Kidney glomerular epithelial cell (primary cell): Measurements from ENCODE around the gene RERE.

Source experiments
- DNase-seq: peaks from one replicate; lab custom pipeline; 2025; lab: John Stamatoyannopoulos, UW

The RERE gene

DNA sequence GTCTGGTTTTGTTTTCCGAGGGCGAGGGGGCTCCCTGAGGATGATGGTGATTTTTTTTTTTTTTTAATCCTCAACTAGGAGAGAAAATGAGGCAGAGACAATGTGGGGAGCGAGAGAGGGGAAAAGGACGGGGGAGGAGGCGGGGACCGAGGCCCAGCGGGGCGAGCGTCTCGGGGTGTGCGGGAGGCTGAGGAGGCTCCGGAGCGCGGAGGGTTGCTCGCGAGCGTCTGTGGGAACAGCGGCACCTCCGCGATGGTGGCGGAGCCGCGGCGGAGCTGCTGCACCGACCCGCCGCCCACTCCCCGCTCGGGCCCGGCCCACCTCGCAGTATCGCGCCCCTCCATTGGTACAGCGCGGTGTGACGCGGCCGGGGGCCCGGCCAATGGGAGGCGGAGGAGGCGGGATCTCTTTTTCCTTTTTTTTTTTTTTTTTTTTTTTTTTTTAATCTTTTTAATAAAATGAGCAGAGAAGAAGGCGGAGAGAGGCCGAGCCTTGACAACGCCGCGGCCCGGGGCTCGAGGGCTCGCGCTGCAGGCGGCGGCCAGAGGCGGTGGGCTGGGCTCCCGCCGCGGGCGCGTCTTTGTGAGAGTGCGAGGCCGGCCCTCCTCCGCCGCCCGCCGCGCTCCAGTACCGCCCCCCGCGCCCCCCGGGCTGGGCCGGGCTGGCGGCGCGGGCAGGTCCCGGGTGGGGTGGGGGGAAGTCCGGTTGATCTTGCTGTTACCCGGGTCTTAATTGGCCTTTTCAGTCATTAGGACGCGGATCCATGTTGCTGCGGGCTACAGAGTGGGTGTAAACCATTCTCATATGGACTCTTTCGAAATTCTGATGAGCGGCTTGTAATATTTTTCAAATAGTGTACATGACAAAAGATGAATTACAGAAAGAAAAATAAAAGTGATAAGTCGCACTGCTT, at the start of gene RERE:
RERE (minus strand) TSS at position 229 of the 913 bp plus-strand sequence.
- DNase-seq, result peak; percentile 65

DNA sequence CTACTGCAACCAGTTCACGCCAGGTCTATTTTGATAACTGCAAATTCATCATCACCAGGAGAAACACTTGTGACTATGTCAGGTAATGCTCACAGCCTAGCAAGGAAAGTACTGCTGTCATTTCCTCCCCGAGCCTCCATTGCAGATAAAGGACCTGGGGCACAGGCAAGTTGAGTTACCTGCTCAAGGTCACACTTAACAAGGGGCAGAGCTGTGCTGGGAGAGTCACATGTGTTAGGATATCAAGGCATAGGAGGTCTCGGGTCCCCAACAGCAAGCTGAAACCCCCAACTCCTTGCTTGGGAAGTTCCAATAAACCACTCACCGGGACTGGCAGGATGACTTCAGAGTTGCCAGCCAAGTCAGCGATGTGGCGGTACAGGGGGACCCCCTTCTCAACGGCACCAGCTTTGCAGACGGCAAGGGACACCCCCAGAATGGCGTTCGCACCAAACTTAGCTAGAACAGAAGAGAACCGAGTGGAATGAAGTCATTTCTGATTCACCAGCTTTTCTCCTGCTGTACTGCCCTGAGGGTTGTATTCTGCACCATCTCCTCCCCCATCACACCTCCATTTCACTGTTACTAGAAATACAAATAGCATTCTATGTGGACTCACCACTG, 49.5 kb upstream of the RERE start:
- no peak for DNase-seq

DNA sequence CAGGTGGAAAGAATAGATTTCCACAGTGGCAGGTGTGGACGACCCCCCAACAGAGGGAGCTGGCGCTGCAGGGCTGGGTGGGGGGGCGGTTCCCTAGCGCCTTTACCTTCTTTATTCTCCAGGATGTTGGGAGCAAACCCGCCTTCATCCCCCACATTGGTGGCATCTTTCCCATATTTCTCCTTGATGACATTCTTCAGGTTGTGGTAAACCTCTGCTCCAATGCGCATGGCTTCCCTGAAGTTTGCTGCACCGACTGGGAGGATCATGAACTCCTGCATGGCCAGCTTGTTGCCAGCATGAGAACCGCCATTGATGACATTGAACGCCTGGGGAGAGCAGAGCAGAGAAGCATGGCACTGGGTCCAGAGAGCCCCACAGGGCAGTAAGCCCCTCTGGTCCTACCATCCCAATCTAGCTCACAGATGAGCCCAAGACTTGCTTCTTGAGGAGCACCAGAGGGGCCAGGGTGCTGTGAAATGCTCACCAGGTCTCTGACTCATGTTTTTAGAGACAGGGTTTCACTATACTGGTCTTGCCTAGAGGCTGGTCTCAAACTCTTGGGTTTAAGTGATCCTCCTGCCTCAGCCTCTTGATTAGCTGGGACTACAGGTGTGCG, 48.8 kb upstream of the RERE start:
- DNase-seq, result no peak

DNA sequence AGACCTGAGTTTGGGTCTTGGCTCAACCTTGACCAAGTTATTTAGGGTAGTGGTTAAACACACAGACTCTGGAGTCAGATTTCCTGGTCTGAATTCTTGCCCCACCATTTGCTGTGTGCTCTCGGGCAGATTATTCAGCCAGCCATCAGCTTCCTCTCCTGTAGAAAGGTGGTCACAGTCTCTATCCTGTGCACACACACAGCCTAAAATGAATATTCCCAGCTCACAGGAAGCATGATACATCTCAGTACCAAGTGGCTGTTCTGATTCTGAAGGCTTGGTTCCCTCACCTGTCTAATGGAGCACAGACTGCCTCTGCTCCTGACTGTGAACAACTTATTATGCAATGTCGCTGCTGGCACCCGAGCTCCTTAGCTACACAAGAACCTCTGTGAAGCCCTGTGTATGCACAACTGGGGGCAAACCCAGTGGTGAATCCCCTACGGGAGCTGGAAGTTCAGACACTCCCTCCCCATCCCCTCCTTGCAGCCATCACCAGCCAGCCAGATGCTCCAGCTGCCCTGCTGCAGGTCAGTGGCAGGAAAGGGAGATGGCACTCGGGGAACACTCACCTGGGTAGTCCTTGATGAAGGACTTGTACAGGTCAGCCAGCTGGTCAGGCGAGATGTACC, 47.4 kb upstream of the RERE start:
- DNase-seq, result no peak

DNA sequence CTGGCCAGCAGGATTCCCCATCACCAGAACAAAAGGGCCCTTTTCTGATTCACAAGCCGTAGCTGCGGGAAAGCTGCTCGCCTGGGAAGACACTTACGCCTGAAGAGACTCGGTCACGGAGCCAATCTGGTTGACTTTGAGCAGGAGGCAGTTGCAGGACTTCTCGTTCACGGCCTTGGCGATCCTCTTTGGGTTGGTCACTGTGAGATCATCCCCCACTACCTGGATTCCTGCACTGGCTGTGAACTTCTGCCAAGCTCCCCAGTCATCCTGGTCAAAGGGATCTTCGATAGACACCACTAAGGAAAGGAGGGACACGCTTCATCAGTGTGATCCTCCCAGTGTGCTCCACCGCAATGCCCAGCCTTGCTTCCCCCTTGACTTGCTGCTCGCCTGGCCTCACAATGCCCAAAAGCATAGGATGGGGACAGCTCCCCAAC, 46.4 kb upstream of the RERE start:
- no peak for DNase-seq

DNA sequence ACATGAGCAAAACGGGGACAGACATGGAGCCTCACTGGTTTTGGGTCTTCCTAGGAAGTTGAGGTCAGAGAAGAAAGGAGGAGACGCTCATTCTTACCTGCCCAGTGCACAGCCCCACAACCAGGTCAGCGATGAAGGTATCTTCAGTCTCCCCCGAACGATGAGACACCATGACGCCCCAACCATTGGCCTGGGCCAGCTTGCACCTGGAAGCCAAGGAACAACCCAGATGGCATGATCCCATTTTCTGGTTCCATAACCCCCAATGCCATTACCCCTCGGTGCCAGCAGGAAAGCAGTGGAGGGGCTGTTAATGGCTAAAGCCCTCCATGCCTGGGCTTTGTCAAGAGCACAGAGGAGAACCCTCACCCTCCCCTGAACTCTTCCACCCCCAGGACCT, 45.7 kb upstream of the RERE start:
- no peak for DNase-seq

DNA sequence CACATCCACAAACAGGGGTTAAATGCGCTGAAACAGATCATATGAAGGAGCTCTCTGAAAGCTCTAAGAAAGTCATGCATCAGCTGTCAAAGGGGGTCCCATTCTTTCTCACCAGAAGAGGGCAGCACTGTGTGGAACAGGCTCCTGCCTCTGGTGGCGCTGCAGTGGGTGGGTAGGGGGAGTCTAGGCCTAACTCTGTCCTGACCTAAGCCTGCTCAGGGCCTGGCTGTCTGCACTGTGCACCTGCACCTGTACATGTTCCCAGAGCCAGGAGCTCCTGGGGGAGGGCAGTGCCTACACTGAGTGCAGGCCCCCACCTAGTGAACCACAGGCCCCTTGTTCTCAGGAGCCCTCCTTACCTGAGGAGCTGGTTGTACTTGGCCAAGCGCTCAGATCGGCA, 45.1 kb upstream of the RERE start:
- DNase-seq, result peak; percentile 21

DNA sequence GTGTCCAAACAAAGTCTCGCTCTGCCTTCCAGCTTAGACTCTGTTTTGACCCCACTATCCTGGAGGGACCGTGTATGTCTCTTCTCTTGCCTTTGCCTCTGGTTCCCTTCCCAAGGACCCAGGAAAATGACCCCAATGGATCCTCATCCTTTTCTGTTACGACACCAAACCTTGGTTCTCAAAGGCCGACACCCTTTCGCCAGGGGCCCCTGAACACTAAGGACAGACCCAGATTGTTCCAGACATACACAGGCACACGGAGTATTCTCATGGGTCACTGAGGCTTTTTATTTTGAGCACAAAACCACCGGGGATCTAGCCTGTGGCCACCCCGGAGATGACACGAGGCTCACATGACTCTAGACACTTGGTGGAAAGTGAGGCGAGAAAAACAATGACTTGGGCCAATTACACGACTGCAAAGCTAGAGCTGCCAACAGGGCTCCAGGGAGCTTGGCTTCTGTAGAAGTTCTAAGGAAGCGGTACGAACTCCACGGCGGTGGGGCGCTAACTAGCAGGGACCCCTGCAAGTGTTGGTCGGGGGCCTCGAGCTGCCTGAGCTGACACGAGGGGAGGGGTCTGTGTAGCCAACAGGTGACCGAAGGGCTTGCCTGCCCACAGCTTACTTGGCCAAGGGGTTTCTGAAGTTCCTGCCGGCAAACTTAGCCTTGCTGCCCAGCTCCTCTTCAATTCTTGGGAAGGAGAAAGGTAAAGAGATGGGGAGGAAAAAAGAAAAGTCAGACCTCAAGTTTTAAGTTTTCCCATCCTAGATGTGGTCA, 43.5 kb upstream of the RERE start:
- DNase-seq, result no peak

DNA sequence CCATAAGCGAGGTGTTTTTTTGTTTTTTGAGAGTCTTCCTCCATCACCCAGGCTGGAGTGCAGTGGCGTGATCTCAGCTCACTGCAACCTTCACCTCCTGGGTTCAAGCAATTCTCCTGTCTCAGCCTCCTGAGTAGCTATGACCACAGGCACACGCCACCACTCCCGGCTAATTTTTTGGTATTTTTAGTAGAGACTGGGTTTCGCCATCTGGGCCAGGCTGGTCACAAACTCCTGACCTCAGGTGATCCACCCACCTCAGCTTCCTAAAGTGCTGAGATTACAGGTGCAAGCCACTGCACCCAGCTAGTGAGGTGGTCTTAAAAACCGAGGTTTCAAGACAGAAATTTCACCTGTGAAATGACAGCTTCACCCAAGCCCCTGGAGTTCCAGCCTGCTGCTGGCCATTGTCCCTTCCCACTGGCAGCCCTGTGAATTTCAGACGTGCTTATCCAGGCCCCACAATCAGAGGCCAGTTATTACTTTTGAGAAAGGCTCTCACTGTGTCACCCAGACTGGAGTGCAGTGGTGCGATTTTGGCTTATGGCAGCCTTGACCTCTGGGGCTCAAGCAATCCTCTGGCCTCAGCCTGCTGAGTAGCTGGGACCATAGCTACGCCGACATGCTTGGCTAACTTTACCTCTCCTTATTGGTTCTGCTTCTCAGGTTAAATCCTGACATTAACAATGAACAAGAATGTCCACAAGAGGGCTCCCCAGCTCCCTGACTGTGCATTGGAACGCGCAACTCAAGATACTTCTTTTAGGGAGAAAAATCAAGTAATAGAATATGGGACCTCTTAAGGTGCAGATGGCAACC, 41.7 kb upstream of the RERE start:
- peak; percentile 70 for DNase-seq

DNA sequence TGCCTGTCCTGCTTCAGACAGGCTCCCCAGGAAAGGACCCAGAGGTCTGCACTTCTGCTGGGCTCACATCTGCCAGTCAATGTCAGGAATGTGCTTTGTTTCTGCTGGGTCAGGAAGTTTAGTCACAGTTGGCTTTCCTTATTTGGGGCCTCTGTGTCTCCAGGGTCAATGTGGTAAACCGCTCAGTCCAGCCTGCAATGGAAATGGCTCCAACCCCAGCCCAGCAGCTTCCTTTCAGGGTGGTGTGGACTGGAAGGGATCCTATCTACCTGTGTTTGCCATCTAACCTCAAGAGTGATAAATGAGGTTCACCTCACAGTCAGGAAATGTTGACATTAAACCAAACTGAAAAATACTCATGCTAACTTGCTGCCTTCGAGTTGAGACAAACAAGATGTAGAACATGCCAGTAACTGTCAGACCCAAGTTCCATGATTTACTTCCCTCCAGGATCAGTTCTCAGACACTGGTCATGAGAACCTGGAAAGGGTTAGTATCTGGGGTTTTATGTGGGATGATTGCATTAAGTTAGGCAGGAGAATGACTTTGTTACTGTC, 40.8 kb upstream of the RERE start:
- DNase-seq, result peak; percentile 70

DNA sequence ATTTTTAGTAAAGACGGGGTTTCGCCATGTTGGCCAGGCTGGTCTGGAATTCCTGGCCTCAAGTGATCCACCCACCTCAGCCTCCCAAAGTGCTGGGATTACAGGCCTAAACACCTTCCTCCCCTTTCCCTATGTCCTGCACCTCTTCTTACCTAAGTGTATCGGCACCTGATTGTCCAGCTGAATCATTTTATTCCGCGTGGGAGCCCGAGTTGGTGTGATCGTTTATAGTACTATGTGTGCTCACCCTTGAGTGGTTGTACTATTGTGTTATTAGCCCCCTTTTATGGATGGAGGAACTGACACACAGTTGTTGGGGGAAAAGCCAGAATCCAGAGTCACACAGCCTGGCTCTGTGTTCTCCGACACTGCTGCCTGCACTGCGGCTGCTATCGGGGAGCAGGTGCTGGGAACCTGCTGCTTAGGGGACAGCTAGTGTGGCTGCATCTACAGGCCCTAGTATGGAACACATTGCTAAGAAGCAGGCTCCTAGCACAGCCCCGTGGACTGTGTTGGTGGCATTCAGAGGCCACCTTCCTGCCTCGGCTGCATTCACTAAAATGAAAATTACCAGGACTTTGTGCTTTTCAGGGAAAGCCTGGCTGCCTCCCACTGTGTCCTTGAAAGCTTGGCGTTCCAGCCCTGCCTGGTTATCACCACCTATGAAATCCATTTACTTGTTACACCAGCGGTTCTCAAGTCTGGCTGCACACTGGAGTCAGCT, 39.4 kb upstream of the RERE start:
- no peak for DNase-seq

DNA sequence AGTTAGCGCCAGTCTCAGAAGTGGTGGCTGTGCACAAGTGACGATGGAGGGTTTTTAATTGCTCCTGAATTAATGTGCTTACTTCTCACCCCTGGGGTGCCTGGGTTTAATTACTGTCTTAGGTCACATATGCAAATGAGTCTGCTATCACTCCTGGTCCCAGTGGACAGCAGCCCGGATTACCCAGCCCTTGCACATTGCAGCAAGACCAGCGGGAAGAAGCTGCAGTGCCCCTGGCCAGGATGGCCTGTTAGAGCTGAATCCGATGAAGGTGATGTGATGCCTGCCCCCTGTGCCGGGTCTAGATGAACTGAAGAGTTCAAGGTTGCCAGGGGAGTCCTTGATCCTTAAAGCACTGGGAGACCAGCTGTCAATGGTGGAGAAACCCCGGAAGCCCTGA, 36.8 kb upstream of the RERE start:
- DNase-seq, result no peak

DNA sequence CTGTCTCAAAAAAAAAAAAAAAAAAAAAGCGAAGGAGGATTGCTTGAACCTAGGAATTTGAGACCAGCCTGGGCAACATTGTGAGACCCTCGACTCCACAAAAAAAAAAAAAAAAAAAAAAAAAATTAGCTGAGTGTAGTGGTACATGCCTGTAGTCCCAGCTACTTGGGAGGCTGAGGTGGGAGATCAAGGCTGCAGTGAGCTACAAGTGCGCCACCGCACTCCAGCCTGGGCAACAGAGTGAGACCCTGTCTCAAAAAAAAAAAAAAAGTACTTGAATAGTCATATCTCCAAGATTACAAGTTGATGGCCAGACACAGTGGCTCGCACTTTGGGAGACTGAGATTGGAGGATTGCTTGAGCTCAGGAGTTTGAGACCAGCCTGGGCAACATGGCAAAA, 33.6 kb upstream of the RERE start:
- DNase-seq, result no peak

DNA sequence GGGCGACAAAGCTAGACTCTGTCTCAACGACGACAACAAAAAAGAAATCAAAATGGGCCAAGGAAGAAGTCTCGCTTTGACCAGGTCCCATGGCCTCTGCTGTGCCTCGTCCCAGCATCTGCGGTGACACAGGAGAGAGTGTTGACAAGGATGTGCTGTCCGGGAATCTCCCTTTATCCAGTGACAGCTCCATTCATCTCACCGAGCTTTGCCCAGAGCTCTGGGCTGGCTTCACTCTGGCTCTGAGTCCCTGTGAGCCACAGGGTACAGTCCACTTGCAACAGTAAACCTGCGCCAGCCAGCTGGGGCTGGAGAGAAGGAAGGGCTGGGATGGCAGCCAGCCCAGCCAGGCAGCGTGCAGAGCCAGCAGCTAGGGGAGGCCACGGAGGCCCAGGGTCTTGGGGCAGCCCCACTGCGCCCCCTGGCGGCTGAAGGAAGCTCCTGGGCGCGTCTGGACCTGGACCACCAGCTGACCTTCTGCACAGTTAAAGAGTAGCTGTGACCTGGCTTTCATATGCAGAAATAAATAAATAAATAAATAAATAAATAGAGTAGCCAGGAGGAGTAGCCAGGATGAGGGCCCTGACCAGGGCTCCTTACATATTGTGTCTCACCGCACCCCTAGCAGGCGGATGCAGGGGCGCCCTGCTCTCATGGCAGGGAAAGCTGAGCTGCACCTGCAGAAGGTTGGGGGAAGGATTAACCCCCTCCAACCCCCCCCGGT, 31.4 kb upstream of the RERE start:
- peak; percentile 90 for DNase-seq

DNA sequence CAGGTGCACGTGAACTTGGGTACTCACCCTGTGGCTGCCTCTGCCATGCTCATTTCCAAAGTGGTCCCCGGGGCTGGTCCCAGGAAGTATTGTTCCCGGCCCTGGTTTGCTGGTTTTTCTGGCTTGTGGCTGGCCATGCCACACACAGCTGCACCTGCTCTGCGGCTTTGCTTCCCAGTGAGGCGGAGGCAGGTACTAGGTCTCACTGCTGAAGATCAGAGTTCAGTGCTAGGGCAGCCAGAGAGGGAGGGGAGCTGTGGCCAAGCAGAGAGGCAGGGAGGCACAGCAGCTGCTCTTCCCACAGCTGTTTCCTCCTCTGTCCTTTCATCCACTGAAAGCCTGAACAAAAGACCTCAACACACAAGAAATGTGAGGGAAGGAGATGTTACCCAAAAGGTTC, 30.6 kb upstream of the RERE start:
- DNase-seq, result no peak

DNA sequence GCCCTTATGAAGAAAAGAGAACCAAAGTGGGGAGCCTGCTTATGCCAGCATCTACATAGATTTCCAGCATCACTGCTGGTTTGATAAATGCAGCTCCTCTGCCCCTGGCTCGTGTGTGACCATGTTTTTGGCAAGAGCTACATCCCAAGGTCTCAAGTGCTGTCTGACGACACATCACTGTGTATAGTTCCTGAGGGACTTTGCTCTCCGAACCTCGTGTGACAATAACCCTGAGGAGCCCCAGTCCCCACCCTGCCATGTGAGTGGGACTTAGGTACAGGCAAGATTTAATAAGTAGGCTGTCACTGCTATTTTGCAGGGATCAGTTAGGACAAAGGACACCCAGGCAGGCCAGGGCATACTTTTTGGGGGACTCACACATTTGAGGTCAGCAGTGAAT, 28.8 kb upstream of the RERE start:
- no peak for DNase-seq

DNA sequence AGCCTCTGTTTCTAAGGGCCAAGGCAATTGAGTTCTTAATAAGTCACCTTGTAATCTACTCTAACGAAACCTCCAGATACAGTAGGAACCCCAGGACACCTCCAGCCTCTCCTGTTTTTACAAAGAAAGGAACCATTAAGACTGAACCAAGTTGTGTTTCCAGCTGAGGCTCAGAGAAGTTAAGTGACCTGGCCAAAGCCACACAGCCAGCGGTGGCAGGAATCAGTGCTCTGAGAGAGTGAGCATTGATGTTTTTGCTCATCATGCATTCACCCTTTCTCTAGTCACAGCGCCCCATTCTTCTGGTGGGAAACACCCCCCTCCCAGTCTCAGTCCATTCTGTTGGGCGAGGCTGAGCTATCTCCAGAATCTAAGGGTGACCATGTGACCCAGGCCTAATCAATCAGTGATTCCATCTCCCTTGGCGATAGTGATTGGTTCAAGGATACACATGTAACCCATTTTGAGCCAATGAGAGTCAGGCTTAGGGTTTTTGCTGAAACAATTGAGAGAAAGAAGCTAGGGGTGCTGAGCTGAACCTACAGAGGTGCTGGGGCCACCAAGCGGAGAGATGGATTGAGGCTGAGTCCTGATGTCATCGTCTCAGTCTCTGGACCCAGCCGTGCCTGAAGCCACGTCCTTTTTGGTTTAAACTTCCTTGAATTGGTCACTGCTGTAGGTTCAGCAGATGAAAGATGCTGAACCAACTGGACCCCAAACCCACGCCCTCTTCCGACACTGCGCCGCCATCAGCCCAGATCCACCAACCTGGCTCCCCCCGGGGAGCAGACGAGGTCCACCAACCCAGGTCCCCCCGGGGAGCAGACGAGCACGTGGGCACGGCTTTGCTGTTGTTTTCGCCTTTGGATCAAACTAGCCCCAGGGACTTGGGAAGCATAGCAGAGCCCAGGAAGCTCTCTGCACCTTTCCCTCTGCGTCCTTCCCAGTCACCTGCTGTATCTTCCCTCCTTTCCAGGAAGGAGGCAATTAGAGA, 28.0 kb upstream of the RERE start:
- no peak for DNase-seq

DNA sequence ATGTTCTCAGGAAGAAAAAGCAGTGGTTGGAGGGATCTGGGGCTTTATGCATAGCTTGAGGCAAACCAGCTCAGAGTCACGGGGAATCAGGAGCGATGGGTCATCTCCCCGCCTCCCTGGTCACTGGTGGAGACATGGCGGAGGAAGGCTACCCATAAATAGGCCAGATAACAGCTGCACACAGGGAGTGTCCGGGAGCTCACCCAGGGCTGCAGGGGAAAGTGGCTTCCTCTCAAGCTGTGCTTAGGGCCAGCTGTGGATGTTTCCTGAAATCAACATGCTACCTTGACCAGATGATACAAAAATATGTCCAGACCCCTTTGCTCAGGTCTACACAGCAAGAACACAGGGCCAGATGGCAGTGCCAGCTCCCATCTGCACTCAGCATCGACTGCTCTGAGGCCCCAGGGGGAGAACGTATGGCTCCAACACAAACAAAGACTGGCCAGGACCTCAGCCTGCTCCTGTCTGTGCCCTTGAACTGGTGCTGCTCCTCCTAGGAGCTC, 27.1 kb upstream of the RERE start:
- no peak for DNase-seq
